DOHH2 (cell line): ENCODE results near the gene CARD11.
A peak's percentile ranks its signal among the peaks of the same experiment; 100 is the strongest.

Experiments used
- H3F3A ChIP-seq: fragments of 200-600 bp; sonication (generic), shearing (Covaris generic); 2 replicates; pipeline ENCODE4 v1.6.0; 2016; ENCODE audit warnings: antibody characterized with exemption, mild to moderate bottlenecking; ENCODE audit not compliant: control insufficient read depth, insufficient read depth
- H3K27ac ChIP-seq: fragments of 200-600 bp; sonication (generic); 2 replicates; pipeline ENCODE4 v1.5.1; 2014; ENCODE audit warnings: low read depth, mild to moderate bottlenecking, low read length, moderate library complexity
- H3K27me3 ChIP-seq: fragments of 200-600 bp; sonication (generic); 2 replicates; pipeline ENCODE4 v1.6.1; 2014; ENCODE audit warnings: mild to moderate bottlenecking, low read length, mixed read lengths; ENCODE audit not compliant: control insufficient read depth
- H3K36me3 ChIP-seq: fragments of 200-600 bp; sonication (generic); 2 replicates; pipeline ENCODE4 v1.6.1; 2014; ENCODE audit warnings: mild to moderate bottlenecking, low read length, moderate library complexity, mixed read lengths; ENCODE audit not compliant: control insufficient read depth
- H3K4me1 ChIP-seq: fragments of 200-600 bp; sonication (generic); 2 replicates; pipeline ENCODE4 v1.6.1; 2014; ENCODE audit warnings: mild to moderate bottlenecking, low read length, mixed read lengths; ENCODE audit not compliant: control insufficient read depth
- H3K4me2 ChIP-seq: fragments of 200-600 bp; sonication (generic); 2 replicates; pipeline ENCODE4 v1.6.0; 2014; ENCODE audit warnings: mild to moderate bottlenecking, low read length, moderate library complexity
- H3K4me3 ChIP-seq: fragments of 200-600 bp; sonication (generic); 2 replicates; pipeline ENCODE4 v1.5.1; 2014; ENCODE audit warnings: mild to moderate bottlenecking, low read length, mixed read lengths
- H3K79me2 ChIP-seq: fragments of 200-600 bp; sonication (generic); 2 replicates; pipeline ENCODE4 v1.6.1; 2014; ENCODE audit warnings: mild to moderate bottlenecking, low read length, mixed read lengths; ENCODE audit not compliant: control insufficient read depth
- H3K9me2 ChIP-seq: fragments of 200-600 bp; sonication (generic); replicated peaks from 2 replicates; pipeline ENCODE4 v1.6.1; 2014; ENCODE audit warnings: mild to moderate bottlenecking, low read length, mixed read lengths; ENCODE audit not compliant: control insufficient read depth
- H3K9me3 ChIP-seq: fragments of 200-600 bp; sonication (generic); 2 replicates; pipeline ENCODE4 v1.6.1; 2014; ENCODE audit warnings: antibody characterized with exemption, low read length, mixed read lengths; ENCODE audit not compliant: control insufficient read depth, insufficient read depth
- H4K20me1 ChIP-seq: fragments of 200-600 bp; sonication (generic); 2 replicates; pipeline ENCODE4 v1.6.0; 2014; ENCODE audit warnings: low read depth, mild to moderate bottlenecking, antibody characterized with exemption, low read length, moderate library complexity; ENCODE audit not compliant: control insufficient read depth, insufficient read depth
- CTCF ChIP-seq: fragments of 200-600 bp; sonication (generic); IDR thresholded peaks from one replicate; pipeline ENCODE4 v1.5.1; 2014; ENCODE audit warnings: antibody characterized with exemption, mild to moderate bottlenecking, low read depth, low read length; ENCODE audit not compliant: poor library complexity, severe bottlenecking
- EZH2phosphoT487 ChIP-seq: fragments of 200-600 bp; sonication (generic); IDR thresholded peaks from 2 replicates; pipeline ENCODE4 v1.6.1; 2017; ENCODE audit warnings: borderline replicate concordance, mild to moderate bottlenecking, antibody characterized with exemption, low read length, moderate library complexity, mixed read lengths

CARD11 gene

GRCh38 chr7:3073763-3074458, 30.2 kb upstream of the CARD11 start:
- H3K79me2 ChIP-seq: no peaks in the 10 kb centered on the region

GRCh38 chr7:3070908-3071307, 27.2 kb upstream of the CARD11 start:
- no peaks in the 10 kb centered on the region for H3K9me2 ChIP-seq
- H3K4me2 ChIP-seq: no peak overlapping the region
- peaks cover 38% of the 10 kb centered on the region for H3K4me1 ChIP-seq
- TF ChIP-seq EZH2phosphoT487 (no peak), CTCF (no peak)
- peaks cover 10% of the 10 kb centered on the region; the same call in 1 of the 2 replicates for H3K27me3 ChIP-seq
- H4K20me1 ChIP-seq: no peaks in the 10 kb centered on the region
- H3K4me3 ChIP-seq: no peak overlapping the region
- H3K36me3 ChIP-seq: no peaks in the 10 kb centered on the region
- H3K79me2 ChIP-seq: no peaks in the 10 kb centered on the region
- H3F3A ChIP-seq: no peaks in the 10 kb centered on the region; the same call in 1 of the 2 replicates
- H3K27ac ChIP-seq: no peak overlapping the region
- peaks cover 5% of the 10 kb centered on the region for H3K9me3 ChIP-seq

More at GRCh38 chr7:3073763-3074458, 30.2 kb upstream of the CARD11 start:
- H3K9me3 ChIP-seq: peaks cover 5% of the 10 kb centered on the region
- H3K27ac ChIP-seq: no peak overlapping the region
- TF ChIP-seq EZH2phosphoT487: no peak
- no peaks in the 10 kb centered on the region for H3K9me2 ChIP-seq
- peaks cover 10% of the 10 kb centered on the region; the same call in 1 of the 2 replicates for H3K27me3 ChIP-seq
- H4K20me1 ChIP-seq: no peaks in the 10 kb centered on the region
- H3K4me3 ChIP-seq: no peak overlapping the region
- peaks cover 17% of the 10 kb centered on the region for H3K4me1 ChIP-seq
- H3K36me3 ChIP-seq: no peaks in the 10 kb centered on the region
- no peak overlapping the region for H3K4me2 ChIP-seq
- no peaks in the 10 kb centered on the region for H3F3A ChIP-seq

GRCh38 chr7:3069771-3070449, 26.2 kb upstream of the CARD11 start:
- Histone ChIP-seq H3K79me2 (no peaks in the 10 kb centered on the region), H3K9me3 (peaks cover 5% of the 10 kb centered on the region; the same call in 1 of the 2 replicates), H3K4me2 (no peak overlapping the region), H3K4me3 (no peak overlapping the region), H4K20me1 (no peaks in the 10 kb centered on the region), H3K27me3 (0 out of 2 replicates have a peak, but pooled peaks cover 5% of the 10 kb centered on the region), H3F3A (no peaks in the 10 kb centered on the region; the same call in 1 of the 2 replicates), H3K4me1 (peaks cover 47% of the 10 kb centered on the region), H3K27ac (no peak overlapping the region), H3K36me3 (no peaks in the 10 kb centered on the region), H3K9me2 (no peaks in the 10 kb centered on the region)
- TF ChIP-seq EZH2phosphoT487: no peak
- no peak for TF ChIP-seq CTCF

- TF ChIP-seq CTCF: no peak
- Histone ChIP-seq H3K9me2 (no peaks in the 10 kb centered on the region), H3K4me1 (peaks cover 47% of the 10 kb centered on the region), H3K9me3 (peaks cover 5% of the 10 kb centered on the region; the same call in 1 of the 2 replicates), H3K27ac (no peak overlapping the region), H3K4me2 (peak overlapping the region; percentile 25; the same call in 1 of the 2 replicates), H3K36me3 (no peaks in the 10 kb centered on the region), H3K27me3 (0 out of 2 replicates have a peak, but pooled peaks cover 3% of the 10 kb centered on the region), H4K20me1 (no peaks in the 10 kb centered on the region), H3K79me2 (no peaks in the 10 kb centered on the region), H3K4me3 (no peak overlapping the region), H3F3A (no peaks in the 10 kb centered on the region; the same call in 1 of the 2 replicates)
Observed at GRCh38 chr7:3068530-3068929, 24.9 kb upstream of the CARD11 start.
